Heart left ventricle (tissue), 16 donors: Measurements from ENCODE around the gene LKAAEAR1. TPM values are rescaled to one million over a fixed set of nuclear protein-coding genes. Genes with fewer than 3 reads are reported as not detected.
A peak's percentile ranks its signal among the peaks of the same experiment; 100 is the strongest.

Experiments
- ATAC-seq, 4 donors: fragments of 200-7000 bp; cut with Tn5 transposase; one replicate each; pipeline ENCODE4 v1.9.1; 2020 to 2022; ENCODE audit warnings: moderate library complexity in 4 of 4, mild to moderate bottlenecking in 3 of 4, moderate number of reproducible peaks in 1 of 4
- DNase-seq, 5 donors: peaks; one replicate each; pipeline ENCODE4 v3.0.0-alpha.2; 2020
- H3K27ac ChIP-seq, 12 donors: fragments of 200-600 bp; sonication (generic) in 4 of 12; one replicate each; pipeline versions ENCODE4 v1.5.0 to v1.8.0; 2016 to 2022; ENCODE audit warnings: mild to moderate bottlenecking in 2 of 12
- H3K27me3 ChIP-seq, 9 donors: fragments of 200-600 bp; sonication (generic) in 2 of 9; one replicate each; pipeline versions ENCODE4 v1.5.1 to v1.8.0; 2016 to 2022; ENCODE audit warnings: mild to moderate bottlenecking in 3 of 9
- H3K36me3 ChIP-seq, 9 donors: fragments of 200-600 bp; sonication (generic) in 2 of 9; one replicate each; pipeline versions ENCODE4 v1.5.0 to v1.8.0; 2018 to 2022; ENCODE audit warnings: mild to moderate bottlenecking in 2 of 9
- H3K4me1 ChIP-seq, 12 donors: fragments of 200-600 bp; sonication (generic) in 4 of 12; one replicate each; pipeline versions ENCODE4 v1.5.0 to v1.8.0; 2016 to 2022; ENCODE audit warnings: mild to moderate bottlenecking in 3 of 12
- H3K4me3 ChIP-seq, 12 donors: fragments of 200-600 bp; sonication (generic) in 4 of 12; one replicate each; pipeline versions ENCODE4 v1.5.0 to v1.8.0; 2017 to 2022; ENCODE audit warnings: mild to moderate bottlenecking in 9 of 12, moderate library complexity in 4 of 12
- H3K9me3 ChIP-seq, 12 donors: fragments of 200-600 bp; sonication (generic) in 4 of 12; one replicate each; pipeline versions ENCODE4 v1.5.0 to v1.8.0; 2016 to 2022; ENCODE audit warnings: mild to moderate bottlenecking in 1 of 12
- POLR2A ChIP-seq, 2 donors: fragments of 450-650 bp; IDR thresholded peaks; one replicate each; pipeline ENCODE4 v1.6.1; 2017; ENCODE audit warnings: antibody characterized with exemption in 2 of 2, mild to moderate bottlenecking in 2 of 2, moderate library complexity in 2 of 2
- WGBS, 4 donors: extraction: QIAGEN DNeasy Blood & Tissue Kit in 2 of 4; methylation state at CpG; one replicate each; pipeline versions ENCODE4 v1.1.5 to v1.1.7; 2013 to 2018; 5-methylcytosine and 5-hydroxymethylcytosine counted together
- intact Hi-C, 10 donors: fragments of 100-400 bp; cut with DNase I; formaldehyde crosslinking; loops; one replicate each; pipeline versions ENCODE4 v1.11.1 to v1.14.2; 2022
- polyA plus RNA-seq, 2 donors: library from polyadenylated mRNA; stranded (reverse); fragments of 200-250 nt; gene quantifications; one replicate each; pipeline ENCODE4 v1.2.3, GENCODE V29; 2013
- total RNA-seq, 9 donors: library from RNA; depleted of rRNA in 2 of 9; stranded (reverse); fragments of >200 nt in 2 of 9; fragmentation: NEBNext Ultra II Directional in 3 of 9; extraction: Animal tissue kit (Norgen Biotek cat#: 25700) in 3 of 9; gene quantifications; one replicate each; pipeline versions ENCODE4 v1.1.0 to v1.2.4, GENCODE V29; 2016 to 2023
- TF ChIP-seq, protein P1 (sequence below), 12 donors: fragments of 200-600 bp; sonication (generic) in 4 of 12; IDR thresholded peaks; one replicate each; pipeline versions ENCODE4 v1.5.0 to v1.8.0; 2018 to 2022; ENCODE audit warnings: antibody characterized with exemption in 12 of 12, mild to moderate bottlenecking in 5 of 12
- donor health status: ischemic (EF 13 %, LVEDD 7.1; RV severe dilation, severe dysfunction).
- donor health status: healthy with polysubstance abuse.
- donor health status: DM: no; HTN: yes; CAD: no.
- donor health status: DM: no; HTN: no; CAD: no.
- donor health status: ischemic (EF 25% LVEDD 6.9; RV normal size, moderate dysfunction).
- donor health status: ischemic (EF 25% LVEDD 5.7; RV mildly dilated, moderate dysfunction).
- donor health status: healthy.
- donor health status: DM: yes; HTN: yes; CAD: no.
- donor health status: ischemic (EF 35%, LVEDD 5.7; RV mildly dilated, moderate dysfunction).
- donor health status: nonischemic (EF 11% LVEDD 7.7; RV severe dilation, severe dysfunction).
- donor health status: DM: yes; HTN: yes; CAD: no.
- donor health status: PGD.
- donor health status: ischemic (EF 29% LVEDD 5.4; RV normal size, mild dysfunction).
- donor health status: nonischemic (EF 23%, LVEDD 6.1; RV moderate dilation, normal function).

The LKAAEAR1 gene
- total and polyA plus RNA-seq, 11 donors: not detected

DNA sequence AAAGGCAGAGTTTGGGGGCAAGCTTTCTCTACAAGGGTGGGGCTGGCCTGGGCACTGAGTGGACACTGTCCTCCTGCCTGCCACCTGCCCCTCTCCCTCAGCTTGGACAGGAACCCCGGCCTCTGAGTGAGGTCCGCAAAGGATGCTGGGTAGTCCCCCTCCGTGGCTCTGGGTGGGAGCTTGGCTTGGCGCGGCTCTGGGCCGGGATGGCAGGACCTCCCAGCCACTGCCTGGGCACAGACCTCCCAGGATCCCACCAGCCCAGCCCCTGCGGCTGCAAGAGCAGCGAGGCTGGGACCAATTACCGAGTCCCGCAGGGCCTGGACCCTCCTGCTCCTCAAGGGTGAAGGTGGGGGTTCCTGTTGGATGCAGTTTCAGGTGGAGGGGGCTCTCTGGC is 31.9 kb downstream of the LKAAEAR1 start:
- 66 to 78% (median 73%) methylated on average over 9 to 10 of the region's 10 CpGs for WGBS, 4 donors
- H3K36me3 ChIP-seq: peaks cover 0 to 14% (median 8%) of the 10 kb centered on the region in 9 donors
- H3K27ac ChIP-seq: peak overlapping the region; percentile 68 to 96 (median 91)
- no peak for DNase-seq
- TF ChIP-seq POLR2A (IDR thresholded peaks at IDR 0.05): no peak
- TF ChIP-seq, protein P1, sequence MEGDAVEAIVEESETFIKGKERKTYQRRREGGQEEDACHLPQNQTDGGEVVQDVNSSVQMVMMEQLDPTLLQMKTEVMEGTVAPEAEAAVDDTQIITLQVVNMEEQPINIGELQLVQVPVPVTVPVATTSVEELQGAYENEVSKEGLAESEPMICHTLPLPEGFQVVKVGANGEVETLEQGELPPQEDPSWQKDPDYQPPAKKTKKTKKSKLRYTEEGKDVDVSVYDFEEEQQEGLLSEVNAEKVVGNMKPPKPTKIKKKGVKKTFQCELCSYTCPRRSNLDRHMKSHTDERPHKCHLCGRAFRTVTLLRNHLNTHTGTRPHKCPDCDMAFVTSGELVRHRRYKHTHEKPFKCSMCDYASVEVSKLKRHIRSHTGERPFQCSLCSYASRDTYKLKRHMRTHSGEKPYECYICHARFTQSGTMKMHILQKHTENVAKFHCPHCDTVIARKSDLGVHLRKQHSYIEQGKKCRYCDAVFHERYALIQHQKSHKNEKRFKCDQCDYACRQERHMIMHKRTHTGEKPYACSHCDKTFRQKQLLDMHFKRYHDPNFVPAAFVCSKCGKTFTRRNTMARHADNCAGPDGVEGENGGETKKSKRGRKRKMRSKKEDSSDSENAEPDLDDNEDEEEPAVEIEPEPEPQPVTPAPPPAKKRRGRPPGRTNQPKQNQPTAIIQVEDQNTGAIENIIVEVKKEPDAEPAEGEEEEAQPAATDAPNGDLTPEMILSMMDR (IDR thresholded peaks at IDR 0.05): no peak
- no peak for ATAC-seq
- H3K9me3 ChIP-seq: no peaks in the 10 kb centered on the region
- intact Hi-C loops: no loop called here
- H3K4me1 ChIP-seq: peaks cover 0 to 65% (median 34%) of the 10 kb centered on the region in 12 donors
- H3K27me3 ChIP-seq: peaks cover 0 to 58% (median 14%) of the 10 kb centered on the region in 9 donors
- H3K4me3 ChIP-seq: peak overlapping the region in 7 of 12 donors; percentile 5 to 32 (median 22)

DNA sequence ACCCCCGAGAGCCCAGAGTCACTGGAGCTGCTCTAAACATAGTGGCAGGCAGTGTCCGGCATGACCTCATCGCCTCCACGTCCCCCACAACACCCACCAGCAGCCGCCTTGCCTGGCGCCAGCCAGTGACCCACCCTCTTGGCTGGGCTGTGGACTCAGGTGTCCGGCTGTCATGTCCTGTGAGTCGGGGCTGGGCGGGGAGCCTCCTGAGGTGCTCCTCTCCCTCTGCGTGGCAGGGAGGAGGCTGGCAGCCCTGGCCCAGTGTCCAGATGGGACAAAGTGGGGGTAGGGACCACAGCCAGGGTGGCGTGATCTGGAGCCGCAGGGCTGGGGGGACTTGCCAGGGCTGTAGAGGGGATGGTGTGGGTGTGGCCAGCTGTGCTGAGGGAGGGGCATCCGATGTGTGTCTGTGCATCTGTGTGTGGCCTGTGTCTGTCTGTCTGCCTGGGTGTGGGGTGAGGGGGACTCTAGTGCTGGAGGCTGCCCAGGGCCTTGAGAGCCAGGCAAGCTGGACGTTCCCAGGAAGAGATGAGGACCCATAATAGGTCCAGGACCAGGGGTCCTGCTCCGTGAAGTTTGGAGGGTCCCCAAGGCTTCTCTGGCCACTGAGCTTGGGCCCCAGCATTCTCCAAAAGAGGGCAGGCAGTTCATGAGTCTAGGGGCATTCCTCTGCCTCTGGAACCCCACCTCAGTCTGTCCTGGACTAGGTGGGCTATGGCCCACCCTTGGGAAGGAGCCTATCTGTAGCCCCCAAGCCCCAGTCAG is 32.5 kb downstream of the LKAAEAR1 start:
- Histone ChIP-seq H3K36me3 (peaks cover 0 to 20% (median 8%) of the 10 kb centered on the region in 9 donors), H3K27me3 (peaks cover 0 to 59% (median 14%) of the 10 kb centered on the region in 9 donors), H3K27ac (peak overlapping the region; percentile 78 to 96 (median 91)), H3K9me3 (no peaks in the 10 kb centered on the region), H3K4me1 (peaks cover 0 to 59% (median 32%) of the 10 kb centered on the region in 12 donors), H3K4me3 (peak overlapping the region in 7 of 12 donors; percentile 32 to 91 (median 65))
- WGBS, 4 donors: 57 to 76% (median 68%) methylated on average over 13 to 15 of the region's 15 CpGs
- intact Hi-C loops: no loop called here
- ATAC-seq (peak; percentile 45 to 72 (median 55)), DNase-seq (peak; percentile 87 to 92 (median 89))
- TF ChIP-seq POLR2A (IDR thresholded peaks at IDR 0.05): peak in 1 of 2 donors; percentile 38
- TF ChIP-seq, protein P1 (IDR thresholded peaks at IDR 0.05): no peak

DNA sequence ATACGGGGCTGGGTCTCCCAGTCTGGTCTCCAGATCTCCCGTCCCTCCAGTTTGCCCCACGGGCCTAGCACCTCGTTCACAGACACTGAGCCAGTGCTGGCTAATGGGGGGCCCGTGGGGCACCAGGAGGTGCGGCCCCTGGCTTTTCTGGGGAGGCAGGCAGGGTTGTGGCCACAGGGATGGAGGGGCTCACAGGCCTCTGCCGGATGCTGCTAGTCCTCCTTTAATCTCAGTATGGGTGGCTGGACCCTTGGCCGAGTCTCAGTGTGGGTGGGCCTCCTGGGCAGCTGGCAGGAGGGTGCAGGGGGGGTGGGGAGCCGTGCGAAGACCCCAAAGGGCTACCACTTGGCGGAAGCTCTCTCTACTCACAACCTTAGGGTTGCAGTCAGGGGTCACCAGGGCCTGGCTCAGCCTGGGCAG is 33.2 kb downstream of the LKAAEAR1 start:
- H3K27ac ChIP-seq: peak overlapping the region; percentile 78 to 96 (median 91)
- ATAC-seq (no peak), DNase-seq (no peak)
- no peaks in the 10 kb centered on the region for H3K9me3 ChIP-seq
- H3K4me3 ChIP-seq: peak overlapping the region in 11 of 12 donors; percentile 20 to 91 (median 61)
- intact Hi-C loops: no loop called here
- 67 to 72% (median 69%) methylated on average over 9 to 11 of the region's 11 CpGs for WGBS, 4 donors
- peaks cover 0 to 61% (median 14%) of the 10 kb centered on the region in 9 donors for H3K27me3 ChIP-seq
- TF ChIP-seq, protein P1 (IDR thresholded peaks at IDR 0.05): no peak
- TF ChIP-seq POLR2A (IDR thresholded peaks at IDR 0.05): no peak
- H3K4me1 ChIP-seq: peaks cover 0 to 54% (median 29%) of the 10 kb centered on the region in 12 donors
- peaks cover 0 to 23% (median 8%) of the 10 kb centered on the region in 9 donors for H3K36me3 ChIP-seq
